BE2C (cell line): ENCODE results near the gene NDUFS6.
A peak's percentile ranks its signal among the peaks of the same experiment; 100 is the strongest.

ENCODE experiments used
- DNase-seq: peaks from one replicate; pipeline ENCODE4 v3.0.0-alpha.2; 2020
- H3K27me3 ChIP-seq: fragments of 250-450 bp; sonication (Bioruptor Pico); 2 replicates; pipeline ENCODE4 v1.5.1; 2020; ENCODE audit warnings: mild to moderate bottlenecking
- H3K36me3 ChIP-seq: fragments of 250-450 bp; sonication (Bioruptor Pico); 2 replicates; pipeline ENCODE4 v1.5.1; 2020; ENCODE audit warnings: mild to moderate bottlenecking
- H3K4me1 ChIP-seq: fragments of 250-450 bp; sonication (Bioruptor Pico); 2 replicates; pipeline ENCODE4 v1.5.1; 2020
- H3K4me3 ChIP-seq: 2 replicates; pipeline ENCODE4 v1.5.1; 2011; ENCODE audit warnings: low read depth, low read length
- H3K9me3 ChIP-seq: fragments of 250-450 bp; sonication (Bioruptor Pico); 2 replicates; pipeline ENCODE4 v1.5.1; 2020
- TF ChIP-seq, protein P1 (sequence below): IDR thresholded peaks from 2 replicates; pipeline ENCODE4 v1.5.1; 2012; ENCODE audit warnings: mild to moderate bottlenecking, low read depth, low read length

NDUFS6 gene

DNA sequence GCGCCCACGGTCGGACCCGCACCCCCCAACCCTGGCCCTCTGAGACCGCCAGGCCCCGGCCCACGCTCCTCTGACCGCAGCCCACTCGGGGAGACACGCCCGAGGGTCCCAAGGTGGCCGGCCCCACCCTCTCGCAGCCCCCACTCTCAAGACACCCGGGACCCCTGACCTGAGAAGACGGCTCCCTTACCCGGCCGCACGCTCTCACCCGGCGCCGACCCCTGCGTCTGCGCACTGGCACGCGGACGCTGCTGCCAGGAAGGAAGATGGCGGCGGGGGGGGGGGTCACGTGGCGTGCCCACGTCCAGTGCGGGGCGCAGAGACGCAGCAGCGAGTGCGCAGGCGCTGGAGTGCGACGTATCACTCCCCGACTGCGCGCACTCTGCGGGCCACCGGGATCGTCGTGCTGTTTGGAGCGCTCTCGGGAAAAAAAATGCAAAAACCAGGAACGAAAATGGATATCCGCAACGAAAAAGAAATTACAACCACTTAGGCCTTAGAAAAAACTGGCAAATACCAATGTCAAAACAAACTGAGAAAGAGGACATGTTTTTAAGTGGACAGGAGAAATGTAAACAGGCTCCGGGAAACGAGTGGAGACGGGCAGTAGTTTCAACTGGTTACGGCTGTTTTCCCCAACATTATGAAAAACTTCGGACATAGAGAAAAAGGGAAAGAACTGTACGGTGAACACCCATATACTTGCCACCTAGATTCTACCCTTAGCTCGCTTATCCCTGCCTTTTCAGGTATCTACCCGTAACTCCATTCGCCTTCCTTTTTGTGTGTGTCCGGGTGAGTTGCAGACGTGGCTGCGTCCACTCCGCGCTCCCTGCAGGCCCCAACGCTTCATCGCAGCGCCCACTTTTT is 1.4 kb upstream of the NDUFS6 start, which contains the start of gene MRPL36:
Gene MRPL36, minus strand, starts transcription at position 236 of the 870 bp plus-strand sequence. CDS start 902 bp downstream, outside the sequence.
- peak; percentile 96 for DNase-seq
- Histone ChIP-seq H3K27me3 (no peaks in the 10 kb centered on the region), H3K36me3 (peaks cover 39% of the 10 kb centered on the region), H3K9me3 (no peaks in the 10 kb centered on the region), H3K4me1 (no peaks in the 10 kb centered on the region; the same call in 1 of the 2 replicates), H3K4me3 (peak within 1 kb of the TSS; percentile 93)
- TF ChIP-seq, protein P1, sequence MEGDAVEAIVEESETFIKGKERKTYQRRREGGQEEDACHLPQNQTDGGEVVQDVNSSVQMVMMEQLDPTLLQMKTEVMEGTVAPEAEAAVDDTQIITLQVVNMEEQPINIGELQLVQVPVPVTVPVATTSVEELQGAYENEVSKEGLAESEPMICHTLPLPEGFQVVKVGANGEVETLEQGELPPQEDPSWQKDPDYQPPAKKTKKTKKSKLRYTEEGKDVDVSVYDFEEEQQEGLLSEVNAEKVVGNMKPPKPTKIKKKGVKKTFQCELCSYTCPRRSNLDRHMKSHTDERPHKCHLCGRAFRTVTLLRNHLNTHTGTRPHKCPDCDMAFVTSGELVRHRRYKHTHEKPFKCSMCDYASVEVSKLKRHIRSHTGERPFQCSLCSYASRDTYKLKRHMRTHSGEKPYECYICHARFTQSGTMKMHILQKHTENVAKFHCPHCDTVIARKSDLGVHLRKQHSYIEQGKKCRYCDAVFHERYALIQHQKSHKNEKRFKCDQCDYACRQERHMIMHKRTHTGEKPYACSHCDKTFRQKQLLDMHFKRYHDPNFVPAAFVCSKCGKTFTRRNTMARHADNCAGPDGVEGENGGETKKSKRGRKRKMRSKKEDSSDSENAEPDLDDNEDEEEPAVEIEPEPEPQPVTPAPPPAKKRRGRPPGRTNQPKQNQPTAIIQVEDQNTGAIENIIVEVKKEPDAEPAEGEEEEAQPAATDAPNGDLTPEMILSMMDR: no peak

DNA sequence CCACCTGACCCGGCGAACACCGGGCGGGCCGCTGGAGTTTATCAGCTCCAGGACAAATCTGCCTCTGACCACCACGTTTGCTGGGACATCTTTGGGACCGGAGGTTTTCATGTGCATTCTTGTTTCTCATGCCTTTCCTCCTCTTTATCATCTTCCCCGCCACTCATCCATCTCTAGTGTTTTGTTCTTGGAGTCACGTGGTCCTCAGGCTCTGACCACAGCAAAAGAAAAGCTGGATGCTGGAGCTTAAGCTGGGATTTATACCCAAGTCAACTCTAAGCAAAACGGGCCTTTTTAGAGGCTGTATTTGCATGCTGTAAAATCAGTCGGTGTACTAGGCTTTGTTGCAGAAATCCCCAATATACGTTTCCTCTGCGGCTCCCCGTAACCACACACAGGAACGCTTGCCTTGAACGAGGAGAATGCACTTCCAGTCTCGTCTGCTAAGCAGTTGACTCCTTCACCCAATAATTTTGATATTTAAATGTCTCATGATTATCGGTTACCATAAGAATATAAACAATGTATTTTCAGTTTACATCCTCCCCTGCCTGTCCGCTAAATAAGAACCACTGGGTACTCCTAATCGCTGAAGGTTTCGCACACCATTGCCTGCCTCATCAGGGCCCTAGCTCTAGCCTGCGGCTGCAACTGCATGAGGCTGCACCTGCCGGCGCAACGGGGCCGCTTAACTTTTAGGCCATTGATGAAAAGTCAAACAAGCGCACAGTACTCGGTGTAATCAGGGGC is 560 bp upstream of the NDUFS6 start:
- TF ChIP-seq, protein P1: no peak
- Histone ChIP-seq H3K9me3 (no peaks in the 10 kb centered on the region), H3K4me1 (no peaks in the 10 kb centered on the region; the same call in 1 of the 2 replicates), H3K4me3 (peak overlapping the region; percentile 93), H3K27me3 (no peaks in the 10 kb centered on the region), H3K36me3 (peaks cover 47% of the 10 kb centered on the region)
- no peak for DNase-seq

DNA sequence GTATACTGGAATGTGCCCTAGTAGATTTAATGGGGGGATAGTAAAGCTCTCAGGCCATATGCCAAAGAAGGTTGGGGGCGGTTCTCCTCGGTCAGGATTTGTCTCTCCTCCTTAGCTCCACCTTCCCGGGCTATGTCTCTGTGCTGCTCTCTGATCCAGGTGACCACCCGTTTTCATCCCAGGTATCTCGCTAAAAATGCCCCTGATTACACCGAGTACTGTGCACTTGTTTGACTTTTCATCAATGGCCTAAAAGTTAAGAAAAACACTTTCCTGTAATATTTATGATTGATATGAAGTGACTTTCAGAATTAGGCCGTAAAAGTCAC is 724 bp downstream of the NDUFS6 start:
- TF ChIP-seq, protein P1: no peak
- Histone ChIP-seq H3K9me3 (no peaks in the 10 kb centered on the region), H3K36me3 (peaks cover 59% of the 10 kb centered on the region), H3K27me3 (no peaks in the 10 kb centered on the region), H3K4me3 (peak overlapping the region; percentile 93), H3K4me1 (no peaks in the 10 kb centered on the region; the same call in 1 of the 2 replicates)
- no peak for DNase-seq

DNA sequence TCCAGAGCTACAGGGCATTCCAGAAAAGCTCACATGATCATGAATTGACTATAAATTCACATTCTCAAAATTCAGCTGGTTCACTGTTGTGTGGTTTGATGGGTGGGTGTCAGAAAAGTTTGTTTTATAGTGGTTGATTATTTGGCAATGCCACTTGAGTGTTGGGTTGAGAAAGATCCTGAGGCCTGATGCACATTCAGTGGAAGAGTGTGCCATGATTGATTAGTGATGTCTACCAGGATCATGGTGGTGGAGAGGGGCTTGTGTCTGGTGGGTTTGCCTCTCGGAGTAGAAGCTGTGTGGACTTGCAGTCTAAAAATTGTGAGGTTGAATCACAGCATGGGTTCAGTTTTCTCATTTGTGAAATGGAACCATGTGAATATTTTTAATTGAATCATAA is 2.0 kb downstream of the NDUFS6 start:
- Histone ChIP-seq H3K4me1 (no peaks in the 10 kb centered on the region; the same call in 1 of the 2 replicates), H3K27me3 (no peaks in the 10 kb centered on the region), H3K36me3 (peaks cover 59% of the 10 kb centered on the region), H3K9me3 (no peaks in the 10 kb centered on the region), H3K4me3 (no peak overlapping the region)
- DNase-seq: no peak
- TF ChIP-seq, protein P1: no peak

DNA sequence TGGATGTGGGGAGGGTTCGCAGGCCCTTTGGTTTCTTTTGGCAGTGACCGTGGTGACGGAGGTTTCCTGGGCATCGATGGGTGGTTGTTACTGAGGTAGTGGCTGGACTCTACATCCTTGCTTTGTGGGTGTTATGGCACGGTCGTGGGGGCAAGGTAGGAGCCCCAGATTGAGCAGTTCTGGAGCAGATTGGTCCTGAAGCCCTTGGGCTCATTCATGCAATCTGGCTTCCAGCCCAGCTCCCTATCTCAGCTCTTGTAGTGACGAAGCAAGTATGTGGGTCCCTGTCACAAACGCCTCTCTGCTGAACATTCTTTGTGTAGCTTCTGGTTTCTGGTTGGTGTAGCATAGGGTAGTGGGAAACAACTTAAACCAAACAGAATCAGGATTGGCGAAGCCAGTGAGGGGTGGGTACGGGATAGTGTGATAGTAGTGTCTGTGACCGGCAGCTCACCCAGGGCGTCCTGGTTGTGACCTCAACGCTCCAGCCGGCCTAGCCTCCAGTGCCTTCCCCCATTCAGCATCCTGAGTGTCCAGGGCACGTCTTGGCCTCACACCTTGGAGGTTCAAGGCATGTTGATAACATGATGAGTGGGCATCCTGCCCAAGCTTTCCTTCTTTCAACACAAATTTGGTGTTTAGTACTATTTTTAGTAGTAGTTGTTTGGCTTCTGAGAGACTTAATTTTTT is 2.9 kb downstream of the NDUFS6 start:
- peaks cover 66% of the 10 kb centered on the region for H3K36me3 ChIP-seq
- no peak for DNase-seq
- H3K4me3 ChIP-seq: no peak overlapping the region
- no peaks in the 10 kb centered on the region for H3K27me3 ChIP-seq
- no peaks in the 10 kb centered on the region; the same call in 1 of the 2 replicates for H3K4me1 ChIP-seq
- H3K9me3 ChIP-seq: no peaks in the 10 kb centered on the region
- TF ChIP-seq, protein P1: no peak
